C4-2B (cell line): ENCODE measurements around the gene LRRC2.

ENCODE experiments used
- H3K27ac ChIP-seq: fragments of 450-650 bp; 2 replicates; pipeline ENCODE4 v1.5.1; 2017
- CTCF ChIP-seq: fragments of 450-650 bp; conservative IDR thresholded peaks from 2 replicates; pipeline ENCODE4 v1.5.1; 2017; ENCODE audit warnings: mild to moderate bottlenecking
- ZFX ChIP-seq: fragments of 450-650 bp; IDR thresholded peaks from 2 replicates; pipeline ENCODE4 v1.6.1; 2017

Gene LRRC2

DNA sequence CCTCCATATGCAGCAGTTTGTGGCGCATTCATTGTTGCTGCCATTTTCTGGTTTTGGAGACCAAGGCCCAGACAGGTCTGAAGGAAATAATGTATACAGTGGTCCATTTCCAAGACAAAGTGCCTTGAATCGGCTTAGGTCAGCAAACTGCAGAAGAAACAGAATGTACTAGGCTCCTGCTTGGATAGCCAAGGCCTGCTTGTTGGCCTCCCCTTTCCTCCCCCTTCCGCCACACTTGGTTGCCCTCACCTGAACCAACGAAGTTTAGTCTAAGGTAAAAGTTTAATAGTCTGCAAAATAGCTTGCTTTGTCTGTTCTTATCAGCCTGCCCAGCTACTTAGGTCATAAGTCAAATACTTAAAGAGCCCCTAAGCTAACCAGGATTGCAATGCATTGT is 80.3 kb downstream of the LRRC2 start:
- no peak overlapping the region for H3K27ac ChIP-seq
- TF ChIP-seq CTCF (no peak), ZFX (no peak)

- no peak overlapping the region for H3K27ac ChIP-seq
- TF ChIP-seq CTCF (no peak), ZFX (no peak)
Measured at GRCh38 chr3:46484911-46485778, 81.0 kb downstream of the LRRC2 start.

DNA sequence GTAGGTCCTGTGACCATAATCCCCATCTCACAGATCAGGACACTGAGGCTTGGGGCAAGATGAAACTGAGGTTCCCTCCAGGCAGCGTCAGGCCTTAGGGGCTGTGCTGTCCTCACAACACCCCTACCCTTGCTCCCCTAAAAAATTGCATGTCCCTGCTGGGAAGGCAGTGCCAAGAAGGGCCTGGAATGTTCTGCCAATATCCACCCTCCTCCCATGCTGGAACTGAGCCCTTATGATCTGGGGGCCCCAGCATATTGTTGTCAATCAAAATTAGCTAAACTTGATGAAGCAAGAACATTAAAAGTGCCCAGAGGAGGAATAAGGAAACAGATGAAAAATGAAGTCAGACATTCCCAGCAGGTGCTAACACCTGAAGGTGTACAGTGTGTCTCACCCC is 81.7 kb downstream of the LRRC2 start:
- TF ChIP-seq CTCF (no peak), ZFX (no peak)
- H3K27ac ChIP-seq, result no peak overlapping the region

- H3K27ac ChIP-seq, result no peak overlapping the region
- no peak for TF ChIP-seq ZFX
- TF ChIP-seq CTCF, result no peak
Measured at GRCh38 chr3:46483825-46484224, 82.3 kb downstream of the LRRC2 start.

DNA sequence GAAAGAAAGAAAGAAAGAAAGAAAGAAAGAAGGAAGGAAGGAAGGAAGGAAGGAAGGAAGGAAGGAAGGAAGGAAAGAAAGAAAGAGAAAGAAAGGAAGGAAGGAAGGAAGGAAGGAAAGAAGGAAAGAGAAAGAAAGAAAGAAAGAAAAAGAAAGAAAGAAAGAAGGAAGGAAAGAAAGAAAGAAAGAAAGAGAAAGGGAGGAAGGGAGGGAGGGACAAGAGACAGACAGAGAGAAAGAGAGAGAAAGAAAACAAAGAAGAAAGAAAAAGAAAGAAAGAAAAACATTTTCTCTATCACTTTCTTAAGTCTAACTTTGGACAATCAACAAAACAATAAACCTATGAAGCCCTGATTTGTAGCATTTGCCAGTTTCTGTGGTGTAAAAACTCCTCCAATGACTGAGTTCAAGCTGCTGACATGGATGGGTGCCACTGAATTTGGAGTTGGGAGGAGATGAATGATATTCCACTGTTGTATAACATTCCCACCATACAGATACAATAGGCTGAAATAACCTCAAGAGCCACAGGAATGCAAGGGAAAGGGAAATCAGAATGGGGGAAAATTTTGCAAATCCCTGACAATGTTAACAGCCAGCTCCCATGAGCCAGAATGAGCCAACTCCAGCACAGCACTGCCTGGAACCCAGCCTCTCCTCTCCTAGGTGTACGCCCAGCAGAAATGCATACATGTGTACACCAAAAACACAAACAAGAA is 83.3 kb downstream of the LRRC2 start:
- no peak for TF ChIP-seq ZFX
- no peak for TF ChIP-seq CTCF
- no peak overlapping the region for H3K27ac ChIP-seq

GRCh38 chr3:46481636-46482035 is 84.5 kb downstream of the LRRC2 start:
- TF ChIP-seq ZFX (no peak), CTCF (no peak)

GRCh38 chr3:46480491-46481195 is 85.5 kb downstream of the LRRC2 start:
- H3K27ac ChIP-seq, result no peak overlapping the region
- TF ChIP-seq CTCF, result no peak
- no peak for TF ChIP-seq ZFX

More at GRCh38 chr3:46481636-46482035, 84.5 kb downstream of the LRRC2 start:
- H3K27ac ChIP-seq, result no peak overlapping the region
